ENCODE measurements around the gene PALLD. TPM values are rescaled to one million over a fixed set of nuclear protein-coding genes. Genes with fewer than 3 reads are reported as not detected.
A peak's percentile ranks its signal among the peaks of the same experiment; 100 is the strongest.
"Not testable (repeated sequence)": the region's sequence is repeated elsewhere in the genome, so short reads cannot be mapped to it uniquely, and the experiment has no call there.

PALLD gene
- total RNA-seq, 1 donor from 2014 or later, result 69.2 TPM

DNA sequence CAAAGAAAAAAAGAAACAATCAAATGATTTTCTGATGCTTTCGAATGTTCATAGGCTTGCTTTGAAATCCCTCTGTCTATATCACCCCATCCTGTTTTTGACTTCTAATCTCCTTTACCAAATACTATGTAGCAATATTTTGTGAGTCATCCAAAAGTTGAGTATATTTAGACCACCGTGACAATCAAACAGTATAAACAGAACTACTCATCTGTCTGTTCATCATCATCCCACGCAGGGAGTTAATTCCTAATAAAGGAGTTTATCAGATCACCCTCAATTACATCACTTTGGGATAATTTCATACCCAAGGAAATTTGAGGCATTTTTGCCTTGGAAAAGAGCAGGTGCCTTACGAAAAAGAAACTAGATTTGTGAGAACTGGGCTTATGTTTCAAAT lies 300.3 kb downstream of the PALLD start:
- FAIRE-seq, result no peak

DNA sequence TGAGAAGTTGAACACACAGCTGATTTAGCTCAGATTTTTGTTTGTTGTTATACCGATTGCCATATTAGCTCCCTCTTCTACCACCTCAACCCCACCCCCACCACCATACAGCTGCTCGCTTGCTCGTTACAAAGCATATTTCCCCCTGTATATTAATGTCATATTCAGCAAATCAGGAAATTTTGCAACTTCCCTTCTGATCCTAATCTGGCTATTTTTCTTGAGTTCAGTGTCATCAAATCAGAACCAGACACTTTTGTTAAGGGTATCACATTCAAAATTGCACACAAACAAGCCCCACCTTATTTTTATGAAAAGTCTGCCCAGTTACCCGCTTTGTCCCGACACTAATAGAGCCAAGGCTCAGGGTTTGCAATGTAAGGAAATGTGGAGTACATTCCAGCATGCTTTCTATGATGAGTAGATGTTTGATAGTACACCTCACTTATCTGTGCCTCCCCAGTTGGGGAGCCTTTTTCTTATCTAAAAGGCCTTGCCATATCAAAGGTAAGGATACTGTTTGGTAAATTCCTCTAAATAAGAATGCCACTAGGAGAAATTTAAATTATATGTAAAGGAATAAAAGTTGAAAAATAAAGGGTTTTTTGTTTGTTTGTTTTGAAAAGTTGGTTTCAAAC lies 301.0 kb downstream of the PALLD start:
- no peaks in the 10 kb centered on the region for H3K36me3 ChIP-seq (ENCODE audit: control insufficient read depth, insufficient read depth, low read length)
- H3K4me3 ChIP-seq (ENCODE audit: low read depth, low read length), result no peak overlapping the region
- TF ChIP-seq, protein P1, sequence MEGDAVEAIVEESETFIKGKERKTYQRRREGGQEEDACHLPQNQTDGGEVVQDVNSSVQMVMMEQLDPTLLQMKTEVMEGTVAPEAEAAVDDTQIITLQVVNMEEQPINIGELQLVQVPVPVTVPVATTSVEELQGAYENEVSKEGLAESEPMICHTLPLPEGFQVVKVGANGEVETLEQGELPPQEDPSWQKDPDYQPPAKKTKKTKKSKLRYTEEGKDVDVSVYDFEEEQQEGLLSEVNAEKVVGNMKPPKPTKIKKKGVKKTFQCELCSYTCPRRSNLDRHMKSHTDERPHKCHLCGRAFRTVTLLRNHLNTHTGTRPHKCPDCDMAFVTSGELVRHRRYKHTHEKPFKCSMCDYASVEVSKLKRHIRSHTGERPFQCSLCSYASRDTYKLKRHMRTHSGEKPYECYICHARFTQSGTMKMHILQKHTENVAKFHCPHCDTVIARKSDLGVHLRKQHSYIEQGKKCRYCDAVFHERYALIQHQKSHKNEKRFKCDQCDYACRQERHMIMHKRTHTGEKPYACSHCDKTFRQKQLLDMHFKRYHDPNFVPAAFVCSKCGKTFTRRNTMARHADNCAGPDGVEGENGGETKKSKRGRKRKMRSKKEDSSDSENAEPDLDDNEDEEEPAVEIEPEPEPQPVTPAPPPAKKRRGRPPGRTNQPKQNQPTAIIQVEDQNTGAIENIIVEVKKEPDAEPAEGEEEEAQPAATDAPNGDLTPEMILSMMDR (IDR thresholded peaks at IDR 0.05; ENCODE audit: insufficient read depth, low read length, severe bottlenecking), result no peak
- no peaks in the 10 kb centered on the region for H3K27me3 ChIP-seq (ENCODE audit: control insufficient read depth, insufficient read depth, low read length)
- FAIRE-seq (no peak), DNase-seq (ENCODE audit: low read depth) (no peak)

More for the DNA sequence above, 300.3 kb downstream of the PALLD start:
- Histone ChIP-seq H3K36me3 (ENCODE audit: control insufficient read depth, insufficient read depth, low read length) (no peaks in the 10 kb centered on the region), H3K4me3 (ENCODE audit: low read depth, low read length) (no peak overlapping the region), H3K27me3 (ENCODE audit: control insufficient read depth, insufficient read depth, low read length) (no peaks in the 10 kb centered on the region)
- peak; percentile 99 for DNase-seq (ENCODE audit: low read depth)
- TF ChIP-seq, protein P1 (IDR thresholded peaks at IDR 0.05; ENCODE audit: insufficient read depth, low read length, severe bottlenecking), result no peak

- Histone ChIP-seq H3K36me3 (ENCODE audit: control insufficient read depth, insufficient read depth, low read length) (no peaks in the 10 kb centered on the region), H3K4me3 (ENCODE audit: low read depth, low read length) (no peak overlapping the region), H3K27me3 (ENCODE audit: control insufficient read depth, insufficient read depth, low read length) (no peaks in the 10 kb centered on the region)
- DNase-seq (ENCODE audit: low read depth) (peak; percentile 41), FAIRE-seq (no peak)
- TF ChIP-seq, protein P1 (IDR thresholded peaks at IDR 0.05; ENCODE audit: insufficient read depth, low read length, severe bottlenecking), result no peak
These were observed 304.1 kb downstream of the PALLD start for GRCh38 chr4:168800926-168801325.

- TF ChIP-seq, protein P1 (IDR thresholded peaks at IDR 0.05; ENCODE audit: insufficient read depth, low read length, severe bottlenecking), result no peak
- Histone ChIP-seq H3K4me3 (ENCODE audit: low read depth, low read length) (no peak overlapping the region), H3K36me3 (ENCODE audit: control insufficient read depth, insufficient read depth, low read length) (no peaks in the 10 kb centered on the region), H3K27me3 (ENCODE audit: control insufficient read depth, insufficient read depth, low read length) (no peaks in the 10 kb centered on the region)
- DNase-seq (ENCODE audit: low read depth) (no peak), FAIRE-seq (no peak)
These were observed 305.4 kb downstream of the PALLD start for GRCh38 chr4:168802222-168802621.

- DNase-seq (ENCODE audit: low read depth); H3K36me3 ChIP-seq (ENCODE audit: control insufficient read depth, insufficient read depth, low read length); FAIRE-seq; H3K4me3 ChIP-seq (ENCODE audit: low read depth, low read length); H3K27me3 ChIP-seq (ENCODE audit: control insufficient read depth, insufficient read depth, low read length): not testable (repeated sequence)
These were observed 306.2 kb downstream of the PALLD start for GRCh38 chr4:168803052-168803451.

GRCh38 chr4:168803732-168804131 lies 306.9 kb downstream of the PALLD start:
- peak; percentile 93 for FAIRE-seq
- H3K27me3 ChIP-seq (ENCODE audit: control insufficient read depth, insufficient read depth, low read length), result no peaks in the 10 kb centered on the region
- TF ChIP-seq, protein P1 (IDR thresholded peaks at IDR 0.05; ENCODE audit: insufficient read depth, low read length, severe bottlenecking), result no peak
- H3K4me3 ChIP-seq (ENCODE audit: low read depth, low read length), result no peak overlapping the region
- no peaks in the 10 kb centered on the region for H3K36me3 ChIP-seq (ENCODE audit: control insufficient read depth, insufficient read depth, low read length)
- peak; percentile 100 for DNase-seq (ENCODE audit: low read depth)
